GM18505 (cell line): Measurements from ENCODE around the gene APLP2.

ENCODE experiments used
- ATAC-seq: cut with Tn5 transposase; IDR thresholded peaks from one replicate; pipeline ENCODE4 v1.9.1; 2021; ENCODE audit not compliant: unreplicated experiment
- POLR2A ChIP-seq: IDR thresholded peaks from 4 replicates; pipeline ENCODE4 v1.6.1; 2011; ENCODE audit warnings: borderline replicate concordance; ENCODE audit not compliant: insufficient read depth, insufficient read length; ENCODE audit errors: extremely low read depth

Gene APLP2

DNA sequence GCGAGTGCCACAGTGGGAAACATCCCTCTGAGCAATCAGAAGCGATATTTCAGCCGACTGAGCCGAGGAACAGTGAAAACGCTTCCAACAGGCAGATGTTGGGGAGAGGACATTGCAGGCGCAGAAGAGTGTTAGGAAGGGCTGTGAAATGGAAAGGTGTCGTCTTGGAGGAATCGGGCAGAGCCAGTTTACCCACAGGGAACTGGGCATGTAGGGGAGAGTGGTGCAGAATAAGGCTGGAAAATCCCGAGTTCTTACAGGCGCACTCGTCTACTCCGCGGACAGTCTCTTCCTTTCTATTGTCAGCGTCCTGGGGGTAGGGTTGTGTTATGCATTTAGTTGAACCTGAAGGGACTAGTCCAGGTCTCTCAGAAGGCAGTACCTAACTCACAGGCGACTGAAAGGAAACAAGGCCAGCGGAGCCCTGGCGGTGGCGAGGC is 1.1 kb upstream of the APLP2 start:
- ATAC-seq: no peak
- no peak for TF ChIP-seq POLR2A

DNA sequence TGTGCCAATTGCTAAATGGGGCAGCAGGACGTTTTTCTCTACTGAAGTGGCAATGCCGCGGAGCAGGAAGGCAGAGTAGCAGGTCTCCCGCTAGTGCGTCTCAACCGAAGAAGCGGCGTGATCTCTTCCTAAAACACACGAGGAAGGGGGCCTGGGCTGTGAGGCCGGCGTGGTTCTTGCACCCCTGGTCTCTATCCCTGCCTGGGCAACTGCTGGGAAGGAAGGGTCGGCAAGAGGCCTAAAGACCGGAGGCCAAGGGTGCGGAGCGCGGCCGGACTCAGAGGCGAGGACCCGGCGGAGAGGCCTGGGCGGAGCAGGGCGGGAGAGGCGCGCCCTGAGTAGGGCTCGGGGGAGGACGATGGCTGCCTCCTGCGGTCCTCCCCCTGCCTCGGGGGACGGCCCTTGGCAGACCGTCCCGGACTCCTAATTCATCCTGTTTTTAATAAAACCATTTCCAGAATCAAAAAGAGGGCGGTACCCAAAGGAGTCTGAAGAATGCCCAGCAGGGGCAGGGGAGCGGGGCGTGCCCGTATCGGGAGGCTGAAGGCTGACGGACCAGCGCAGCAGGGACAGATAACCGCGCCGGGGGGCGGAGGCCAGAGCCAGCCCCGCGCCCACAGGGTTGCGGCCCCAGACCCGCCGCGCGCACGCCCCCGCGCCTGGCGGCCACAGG is 572 bp upstream of the APLP2 start:
- peak; percentile 38 for ATAC-seq

DNA sequence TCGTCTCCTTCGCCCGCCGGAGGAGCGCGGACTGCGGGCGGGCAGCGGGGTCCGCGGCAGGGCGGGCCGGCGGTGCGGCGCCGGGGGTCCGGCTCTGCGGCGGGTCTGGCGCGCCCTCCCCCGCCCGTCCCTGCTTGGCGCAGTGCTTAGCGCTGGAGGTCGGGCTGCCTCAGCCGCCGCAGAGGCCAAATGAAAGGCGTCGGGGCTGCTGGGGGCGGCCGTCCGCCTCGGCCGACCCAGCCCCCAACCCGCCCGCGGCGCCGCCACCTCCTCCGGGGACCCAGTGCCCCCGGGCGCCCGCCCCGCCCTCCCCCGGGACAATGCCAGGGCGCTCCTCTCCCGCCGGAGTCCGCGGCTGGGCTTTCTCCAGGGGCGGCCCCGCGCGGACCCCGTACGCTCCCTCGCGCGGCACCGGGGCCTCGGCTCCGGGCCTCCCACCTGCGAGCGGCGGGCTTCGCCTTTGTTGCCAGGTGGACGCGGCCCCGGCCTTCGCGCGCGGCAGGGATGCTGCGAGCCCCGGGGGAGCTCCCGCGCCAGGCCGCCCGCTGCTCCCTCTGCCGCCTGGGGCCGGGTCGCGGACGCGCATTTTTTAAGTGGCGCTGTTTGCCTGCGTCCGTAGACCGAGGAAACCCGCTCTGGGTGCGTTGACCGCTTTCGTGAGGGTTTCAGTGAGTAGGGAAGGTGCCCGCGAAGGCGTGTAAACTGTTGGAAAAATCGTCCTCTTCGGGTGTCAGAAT is 583 bp downstream of the APLP2 start:
- ATAC-seq: peak; percentile 23
- TF ChIP-seq POLR2A: no peak

More for the DNA sequence above, 572 bp upstream of the APLP2 start:
- no peak for TF ChIP-seq POLR2A

DNA sequence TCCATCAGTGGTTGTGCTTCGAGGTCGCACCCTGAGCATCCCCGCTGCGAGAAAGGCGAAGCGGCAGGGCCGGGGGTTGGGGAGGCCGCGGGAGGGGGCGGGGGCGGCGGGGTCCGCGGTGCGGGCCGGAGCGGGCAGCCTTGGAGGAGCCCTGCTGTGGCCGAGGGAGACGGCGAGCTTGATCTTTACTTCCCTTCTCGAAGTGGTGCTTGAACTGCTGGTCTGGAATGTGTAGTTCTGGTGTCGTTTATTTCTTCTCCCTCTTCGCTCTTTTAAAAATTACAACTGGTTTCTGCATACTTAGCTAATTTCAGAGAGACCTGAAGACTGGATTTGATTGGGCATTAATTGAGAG is 1.1 kb downstream of the APLP2 start:
- ATAC-seq: no peak
- TF ChIP-seq POLR2A: no peak

DNA sequence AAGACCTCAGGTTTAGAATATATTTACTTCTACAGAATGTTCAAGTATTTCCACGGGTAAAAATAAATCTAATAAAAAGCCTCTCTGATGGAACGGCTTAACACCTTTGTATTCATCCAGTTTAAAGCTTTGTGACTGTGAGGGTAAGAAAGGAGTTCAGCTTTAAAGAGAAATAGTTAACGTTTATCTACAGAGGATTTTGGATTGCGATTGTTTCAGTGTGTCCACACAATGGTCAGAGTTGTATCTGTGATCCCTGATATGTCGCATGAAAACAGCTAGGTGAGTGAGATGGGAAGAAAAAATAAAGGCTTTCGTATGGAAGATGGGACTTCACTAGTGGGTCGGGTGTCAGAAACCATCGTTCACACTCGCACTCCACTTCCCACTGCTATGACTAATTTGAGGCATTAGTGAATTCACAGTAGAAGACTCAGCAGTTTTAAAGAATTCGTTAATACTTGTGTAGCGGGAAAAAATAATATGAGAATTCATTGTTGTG is 1.6 kb downstream of the APLP2 start:
- no peak for TF ChIP-seq POLR2A
- ATAC-seq: no peak

DNA sequence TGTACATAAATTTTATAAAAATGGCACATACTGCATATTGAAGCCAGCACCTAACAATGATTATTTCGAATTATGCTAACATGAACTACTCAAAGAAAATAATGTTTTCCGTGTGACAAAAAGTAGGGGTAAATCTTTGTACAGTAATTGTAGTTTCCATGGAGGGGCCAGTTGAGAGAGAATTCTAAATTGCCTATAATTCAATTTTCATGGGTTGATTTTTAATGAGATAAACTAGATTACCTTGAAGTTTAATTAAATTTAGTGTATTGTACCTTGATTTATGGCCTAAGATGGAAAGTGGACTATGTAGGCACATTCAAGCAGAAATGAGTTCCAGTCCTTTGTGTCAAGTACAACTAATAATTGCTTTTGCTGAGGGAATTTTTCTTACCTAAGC is 5.0 kb downstream of the APLP2 start:
- TF ChIP-seq POLR2A: no peak
- no peak for ATAC-seq

DNA sequence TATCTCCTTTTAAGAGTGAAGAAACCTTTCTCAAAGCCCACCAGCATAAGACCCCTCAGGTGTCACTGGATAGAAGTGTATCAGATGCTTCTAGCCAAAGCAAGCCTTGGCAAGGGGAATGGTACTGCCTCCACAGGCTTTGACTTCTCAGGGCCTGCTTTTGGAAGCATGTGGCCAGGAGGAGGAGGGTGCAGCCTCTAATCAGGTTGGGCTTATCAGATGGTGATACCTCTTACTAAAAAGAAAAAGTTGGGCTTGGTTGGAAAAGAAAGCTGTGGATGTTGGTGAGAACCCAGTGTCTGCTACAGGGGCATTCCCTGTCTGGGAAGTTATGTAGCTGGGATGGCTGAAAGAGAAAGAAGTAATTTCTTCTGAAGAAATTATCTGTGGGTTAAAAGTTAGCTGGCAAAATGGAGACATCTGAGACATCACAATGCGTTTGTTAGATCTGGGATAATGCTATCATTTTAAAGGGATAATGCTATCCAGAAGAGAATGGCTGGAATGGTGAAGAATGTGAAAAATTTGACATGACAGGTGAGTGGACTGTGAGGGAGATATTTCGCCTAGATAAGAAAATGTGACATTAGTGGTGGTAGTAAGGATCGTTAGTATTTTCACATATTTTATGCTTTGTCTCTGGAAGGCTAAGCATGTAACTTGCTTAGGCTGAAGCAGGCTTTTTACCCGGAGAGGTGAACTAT is 7.2 kb downstream of the APLP2 start:
- TF ChIP-seq POLR2A: no peak
- ATAC-seq: no peak

DNA sequence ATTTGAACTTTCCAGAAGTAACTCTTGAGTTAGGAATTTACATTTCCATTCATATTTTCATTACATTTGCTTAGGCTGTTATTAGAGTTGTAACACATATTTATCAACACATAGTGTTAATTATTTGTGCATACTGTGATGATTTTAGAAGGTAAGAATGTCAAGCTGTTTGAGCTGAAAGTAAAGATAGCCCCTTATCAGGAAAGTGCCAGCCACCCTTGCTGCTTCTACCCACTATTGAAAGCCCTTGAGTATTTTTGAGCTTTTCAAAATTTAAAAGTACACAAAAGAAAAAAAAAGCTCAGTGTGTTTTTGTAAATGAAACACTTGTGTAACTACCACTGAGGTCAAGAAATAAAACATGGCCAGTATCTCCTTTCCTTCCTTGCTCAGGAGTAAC is 8.0 kb downstream of the APLP2 start:
- ATAC-seq: no peak
- no peak for TF ChIP-seq POLR2A

DNA sequence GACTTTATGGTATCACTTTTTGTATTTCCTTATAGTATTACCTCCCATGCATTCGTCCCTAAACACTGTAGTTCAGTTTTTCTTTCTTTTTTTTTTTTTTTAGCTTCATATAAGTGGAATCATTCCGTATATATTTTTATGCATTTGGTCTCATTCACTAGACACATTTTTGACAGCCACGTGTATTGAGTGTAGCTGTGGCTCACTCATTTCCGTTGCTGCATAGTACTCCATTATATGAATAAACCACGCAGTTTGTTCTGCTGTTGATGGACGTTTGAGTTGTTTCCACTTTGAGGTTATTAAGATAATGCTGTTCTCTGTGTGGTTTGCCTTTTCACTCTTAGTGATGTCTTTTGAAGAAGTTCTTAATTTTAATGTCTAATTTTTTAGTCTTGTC is 8.4 kb downstream of the APLP2 start:
- ATAC-seq: no peak
- TF ChIP-seq POLR2A: no peak

DNA sequence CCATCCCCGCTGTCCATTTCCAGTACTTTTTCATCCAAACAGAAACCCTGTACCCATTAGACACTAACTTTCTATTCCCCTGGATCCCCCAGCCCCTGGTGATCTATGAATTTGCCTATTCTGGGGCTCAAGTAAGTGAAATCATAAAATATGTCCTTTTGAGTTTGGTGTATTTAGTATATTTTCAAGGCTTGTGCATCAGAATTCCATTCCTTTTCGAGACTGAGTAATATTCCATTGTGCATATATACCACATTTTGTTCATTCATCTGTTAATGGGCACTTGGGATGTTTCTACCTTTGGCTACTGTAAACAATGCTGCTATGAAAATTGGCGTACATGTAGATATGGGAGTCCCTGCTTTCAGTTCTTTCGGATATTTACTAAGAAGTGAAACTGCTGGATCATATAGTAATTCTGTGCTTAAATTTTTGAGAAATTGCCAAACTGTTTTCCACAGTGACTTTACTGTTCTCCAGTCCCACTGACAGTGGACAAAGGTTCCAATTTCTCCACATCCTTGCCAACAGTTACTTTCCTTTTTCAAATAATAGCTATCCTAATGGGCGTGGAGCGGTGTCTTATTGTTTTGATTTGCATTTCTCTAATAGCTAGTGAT is 16.1 kb downstream of the APLP2 start:
- no peak for TF ChIP-seq POLR2A
- ATAC-seq: no peak

DNA sequence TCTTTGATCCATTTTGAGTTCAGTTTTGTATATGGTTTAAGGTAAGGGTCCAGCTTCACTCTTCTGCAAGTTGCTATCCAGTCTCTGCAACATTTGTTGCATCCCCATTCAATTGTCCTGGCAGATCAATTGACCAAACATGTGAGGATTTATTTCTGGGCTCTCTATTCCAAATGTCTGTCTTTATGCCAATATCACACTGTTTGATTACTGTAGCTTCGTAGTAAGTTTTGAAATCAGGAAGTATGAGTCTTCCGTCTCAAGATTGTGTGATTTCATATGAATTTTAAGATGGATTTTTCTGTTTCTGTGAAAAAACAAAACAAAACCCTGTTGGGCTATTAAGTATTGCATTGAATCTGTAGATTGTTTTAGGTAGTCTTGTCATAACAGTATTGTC is 17.0 kb downstream of the APLP2 start:
- ATAC-seq: no peak
- no peak for TF ChIP-seq POLR2A

DNA sequence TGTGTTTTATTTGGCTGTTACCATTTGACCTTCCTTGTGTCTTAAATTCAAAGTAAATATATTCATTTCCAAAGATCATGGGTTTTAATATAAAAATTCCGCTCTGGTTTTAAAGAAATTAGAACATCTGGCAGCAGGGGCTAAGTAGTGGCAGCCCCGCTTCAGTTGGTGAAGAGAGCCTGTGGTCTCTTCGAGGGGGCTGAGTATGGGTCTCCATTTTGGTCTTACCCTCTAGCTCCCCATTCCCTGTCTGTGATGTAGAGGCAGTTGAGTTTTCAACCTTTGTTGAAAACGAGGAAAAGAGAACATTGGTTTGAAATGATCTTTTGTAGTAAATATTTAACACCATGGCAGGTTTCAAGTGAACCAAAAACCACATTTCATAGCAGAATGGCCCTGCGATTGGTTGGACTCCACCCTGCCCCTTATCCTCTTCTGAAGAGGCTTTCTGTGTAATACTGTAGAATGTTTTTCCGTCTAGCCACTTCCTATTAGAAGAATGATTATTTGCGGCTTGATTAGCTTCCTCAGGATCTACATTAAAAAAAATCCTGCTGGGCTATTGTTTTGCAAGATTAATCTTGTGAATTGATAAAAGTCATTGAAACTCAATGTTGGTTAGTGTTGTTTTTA is 17.7 kb downstream of the APLP2 start:
- no peak for ATAC-seq
- no peak for TF ChIP-seq POLR2A

DNA sequence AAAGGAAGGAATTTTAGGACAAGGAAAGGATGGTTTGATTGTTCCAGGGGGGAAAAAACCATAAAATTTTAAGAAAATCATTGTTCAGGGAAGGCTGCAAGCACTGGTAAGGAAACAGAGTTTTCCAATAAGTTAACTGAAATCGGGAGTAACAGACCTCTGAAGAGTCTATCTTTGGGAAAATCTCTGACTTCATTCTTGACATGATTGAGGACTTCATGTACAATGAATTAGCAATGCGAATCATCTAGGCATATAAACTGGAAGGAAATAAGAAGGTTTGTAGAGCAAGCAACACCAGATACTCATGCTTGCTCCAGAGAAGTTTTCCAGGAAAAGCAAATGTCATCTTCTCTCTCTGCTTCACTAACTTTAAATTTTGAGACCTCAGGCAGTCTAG is 18.5 kb downstream of the APLP2 start:
- no peak for TF ChIP-seq POLR2A
- ATAC-seq: no peak
